Endothelial cell of umbilical vein (primary cell): ENCODE data around the gene VIM. TPM values are rescaled to one million over a fixed set of nuclear protein-coding genes. Genes with fewer than 3 reads are reported as not detected.

ENCODE experiments used
- BruUV-seq: library from RNA; stranded (reverse); fragments of 400-500 nt; replicated peaks from 2 replicates; lab custom pipeline; 2021; lab: Mats Ljungman, UMichigan
- CTCF ChIA-PET: fragments of 300-600, 350-600 bp; sonication (Branson Sonifier 250); formaldehyde crosslinking; loops from one replicate; lab custom pipeline; 2021; ENCODE audit warnings: antibody characterized with exemption, inconsistent platforms; lab: Charles Lee
- POLR2A ChIA-PET: fragments of 300-600, 350-600 bp; sonication (Branson Sonifier 250); formaldehyde crosslinking; loops from one replicate; lab custom pipeline; 2021; ENCODE audit warnings: antibody characterized with exemption, inconsistent platforms; lab: Charles Lee
- DNase-seq: peaks from one replicate; pipeline ENCODE4 v3.0.0-alpha.2; 2011; ENCODE audit warnings: low read depth, low spot score
- FAIRE-seq: peaks from 2 replicates; lab custom pipeline; 2011; peaks lifted over from hg19 to GRCh38; lab: Jason Lieb, UNC
- H2AFZ ChIP-seq: 2 replicates; pipeline ENCODE4 v1.6.0; 2012; ENCODE audit warnings: low read depth, low read length, control low read depth, inconsistent platforms
- H3K27ac ChIP-seq: 2 replicates; pipeline ENCODE4 v1.5.1; 2011; ENCODE audit warnings: low read depth, mild to moderate bottlenecking, control low read depth, low read length, moderate library complexity; ENCODE audit not compliant: insufficient read depth
- H3K27me3 ChIP-seq, 2 experiments: 2 replicates each; pipeline versions ENCODE4 v1.6.0 to v1.6.1; 2011; ENCODE audit warnings: low read length in 2 of 2, mixed read lengths in 1 of 2; ENCODE audit not compliant: control insufficient read depth in 2 of 2, insufficient read depth in 2 of 2
- H3K36me3 ChIP-seq, 2 experiments: 2 replicates in 1 of 2; 3 replicates in 1 of 2; pipeline ENCODE4 v1.5.1; 2011; ENCODE audit warnings: low read length in 2 of 2, mild to moderate bottlenecking in 1 of 2, moderate library complexity in 1 of 2; ENCODE audit not compliant: control insufficient read depth in 2 of 2, insufficient read depth in 2 of 2; ENCODE audit errors: extremely low read depth in 1 of 2
- H3K4me1 ChIP-seq: 3 replicates; pipeline ENCODE4 v1.5.1; 2011; ENCODE audit warnings: mild to moderate bottlenecking, low read length; ENCODE audit not compliant: control insufficient read depth, insufficient read depth; ENCODE audit errors: extremely low read depth
- H3K4me2 ChIP-seq: 2 replicates; pipeline ENCODE4 v1.6.1; 2011; ENCODE audit warnings: low read length, control low read depth, mixed read lengths; ENCODE audit not compliant: insufficient read depth
- H3K4me3 ChIP-seq, 3 experiments: fragments of 200-600 bp in 1 of 3; sonication (generic), shearing (Covaris generic) in 1 of 3; replicated peaks in 1 of 3; 2 replicates each; pipeline ENCODE4 v1.5.1; 2011 to 2016; ENCODE audit warnings: control low read depth in 3 of 3, low read length in 3 of 3, mild to moderate bottlenecking in 2 of 3, inconsistent platforms in 1 of 3, low read depth in 1 of 3, moderate library complexity in 1 of 3; ENCODE audit not compliant: insufficient read depth in 1 of 3
- H3K79me2 ChIP-seq: 2 replicates; pipeline ENCODE4 v1.6.0; 2012; ENCODE audit warnings: low read length, inconsistent platforms; ENCODE audit not compliant: control insufficient read depth, insufficient read depth
- H3K9ac ChIP-seq: replicated peaks from 2 replicates; pipeline ENCODE3; 2011; ENCODE audit warnings: low read length, control low read depth; ENCODE audit not compliant: insufficient read depth; ENCODE audit errors: extremely low read depth
- H3K9me1 ChIP-seq: replicated peaks from 3 replicates; pipeline ENCODE4 v1.6.0; 2011; ENCODE audit warnings: mild to moderate bottlenecking, low read length; ENCODE audit not compliant: control insufficient read depth, insufficient read depth; ENCODE audit errors: extremely low read depth
- H3K9me3 ChIP-seq: replicated peaks from 2 replicates; pipeline ENCODE4 v1.5.1; 2012; ENCODE audit warnings: low read length, inconsistent platforms; ENCODE audit not compliant: control insufficient read depth, insufficient read depth
- H4K20me1 ChIP-seq: replicated peaks from 2 replicates; pipeline ENCODE3; 2011; ENCODE audit warnings: mild to moderate bottlenecking, low read length; ENCODE audit not compliant: control insufficient read depth, insufficient read depth; ENCODE audit errors: extremely low read depth
- FOS ChIP-seq: IDR thresholded peaks from 2 replicates; pipeline ENCODE4 v1.6.1; 2011; ENCODE audit warnings: mild to moderate bottlenecking, low read length, moderate library complexity, borderline replicate concordance; ENCODE audit not compliant: insufficient read depth
- GATA2 ChIP-seq: IDR thresholded peaks from 2 replicates; pipeline ENCODE4 v1.7.0; 2011; ENCODE audit warnings: low read depth, mild to moderate bottlenecking, moderate library complexity, mixed read lengths, low read length; ENCODE audit not compliant: insufficient read length, insufficient read depth
- JUN ChIP-seq: IDR thresholded peaks from 2 replicates; pipeline ENCODE4 v1.6.1; 2011; ENCODE audit warnings: borderline replicate concordance, low read depth; ENCODE audit not compliant: insufficient read length, insufficient read depth
- MAX ChIP-seq: IDR thresholded peaks from 2 replicates; pipeline ENCODE4 v1.6.1; 2011; ENCODE audit not compliant: insufficient read depth, insufficient read length
- MYC ChIP-seq: IDR thresholded peaks from one replicate; pipeline ENCODE4 v1.6.1; 2011; ENCODE audit warnings: mild to moderate bottlenecking, low read depth, low read length
- POLR2A ChIP-seq: IDR thresholded peaks from 2 replicates; pipeline ENCODE4 v1.6.1; 2012; ENCODE audit warnings: low read depth, mild to moderate bottlenecking, control low read depth, low read length
- POLR2AphosphoS5 ChIP-seq: IDR thresholded peaks from 2 replicates; pipeline ENCODE4 v1.6.1; 2012; ENCODE audit warnings: low read depth, mild to moderate bottlenecking, control low read depth, low read length, moderate library complexity; ENCODE audit not compliant: insufficient read depth
- dilution Hi-C: fragments of 300-500 bp; cut with MboI; formaldehyde crosslinking; loops from one replicate; pipeline ENCODE4 v1.15.0; 2019; ENCODE audit warnings: low sequenced_read_pairs; ENCODE audit not compliant: extremely low pct_ligation_motif_present
- intact Hi-C: fragments of 100-400 bp; cut with micrococcal nuclease; formaldehyde crosslinking; loops from one replicate; pipeline ENCODE4 v1.10.0; 2022
- polyA plus RNA-seq, 4 experiments: library from polyadenylated mRNA; depleted of rRNA in 3 of 4; stranded (reverse) in 3 of 4; unstranded in 1 of 4; fragments of >200 nt; gene quantifications; 2 replicates each; pipeline versions ENCODE4 v1.2.1 to v1.2.3, GENCODE V29; 2011 to 2012; ENCODE audit warnings: missing spikeins in 1 of 4
- total RNA-seq: library from RNA; stranded (reverse); gene quantifications from 2 replicates; pipeline ENCODE4 v1.2.3, GENCODE V29; 2021
- TF ChIP-seq, protein P1 (sequence below), 2 donors: IDR thresholded peaks; 1 replicate in 1 of 2; 2 replicates in 1 of 2; pipeline ENCODE4 v1.5.1; 2011; ENCODE audit warnings: low read length in 2 of 2, mild to moderate bottlenecking in 2 of 2, moderate library complexity in 2 of 2, control low read depth in 1 of 2, inconsistent platforms in 1 of 2, low read depth in 1 of 2; ENCODE audit not compliant: insufficient read depth in 1 of 2; ENCODE audit errors: extremely low read depth in 1 of 2

The VIM gene
- total and polyA plus RNA-seq, 2 donors (not counting 3 experiments of a cell fraction or from before 2014, with no cell fraction given), result 5,699 to 5,781 TPM

- H3K4me1 ChIP-seq, result peaks cover 42% of the 10 kb centered on the region
- no peaks in the 10 kb centered on the region for H3K27me3 ChIP-seq
- peaks cover 16 to 45% of the 10 kb centered on the region in 2 experiments for H3K36me3 ChIP-seq
- ChIA-PET CTCF (interaction anchor here (0.9 to 5.8 kb wide), 20 partner anchors 9 to 401 kb away, joined by 3 to 46 read pairs (median 5); partner anchors contain the start of gene TRDMT1), POLR2A (interaction anchor here (0.5 to 3.6 kb wide), 27 partner anchors 8 to 413 kb away, joined by 3 to 33 read pairs (median 4); partner anchors contain the start of genes RSU1 and TRDMT1)
- H3K9ac ChIP-seq, result peak overlapping the region; percentile 89
- DNase-seq, result peak; percentile 67
- H3K9me1 ChIP-seq, result no peaks in the 10 kb centered on the region
- H3K27ac ChIP-seq, result peak overlapping the region; percentile 67
- H3K4me3 ChIP-seq, result peak overlapping the region; percentile 81 to 99 (median 87)
- BruUV-seq, result no TSS peak
- H4K20me1 ChIP-seq, result peaks cover 20% of the 10 kb centered on the region
- no peaks in the 10 kb centered on the region for H3K9me3 ChIP-seq
- TF ChIP-seq MAX (no peak), JUN (no peak), GATA2 (no peak), FOS (no peak), POLR2A (peak; percentile 69), MYC (no peak), POLR2AphosphoS5 (peak; percentile 67)
- TF ChIP-seq, protein P1, sequence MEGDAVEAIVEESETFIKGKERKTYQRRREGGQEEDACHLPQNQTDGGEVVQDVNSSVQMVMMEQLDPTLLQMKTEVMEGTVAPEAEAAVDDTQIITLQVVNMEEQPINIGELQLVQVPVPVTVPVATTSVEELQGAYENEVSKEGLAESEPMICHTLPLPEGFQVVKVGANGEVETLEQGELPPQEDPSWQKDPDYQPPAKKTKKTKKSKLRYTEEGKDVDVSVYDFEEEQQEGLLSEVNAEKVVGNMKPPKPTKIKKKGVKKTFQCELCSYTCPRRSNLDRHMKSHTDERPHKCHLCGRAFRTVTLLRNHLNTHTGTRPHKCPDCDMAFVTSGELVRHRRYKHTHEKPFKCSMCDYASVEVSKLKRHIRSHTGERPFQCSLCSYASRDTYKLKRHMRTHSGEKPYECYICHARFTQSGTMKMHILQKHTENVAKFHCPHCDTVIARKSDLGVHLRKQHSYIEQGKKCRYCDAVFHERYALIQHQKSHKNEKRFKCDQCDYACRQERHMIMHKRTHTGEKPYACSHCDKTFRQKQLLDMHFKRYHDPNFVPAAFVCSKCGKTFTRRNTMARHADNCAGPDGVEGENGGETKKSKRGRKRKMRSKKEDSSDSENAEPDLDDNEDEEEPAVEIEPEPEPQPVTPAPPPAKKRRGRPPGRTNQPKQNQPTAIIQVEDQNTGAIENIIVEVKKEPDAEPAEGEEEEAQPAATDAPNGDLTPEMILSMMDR (IDR thresholded peaks at IDR 0.05; ENCODE audit: extremely low read depth in 1 of 2, insufficient read depth in 1 of 2, low read depth in 1 of 2, low read length in 2 of 2), result no peak
- dilution Hi-C loops (no loop called here), intact Hi-C loops (loop anchor here (1.0 to 2.0 kb wide), 5 partner anchors 115 to 398 kb away; no protein-coding TSS in a partner anchor)
- no peak for FAIRE-seq
- H3K79me2 ChIP-seq, result peaks cover 59% of the 10 kb centered on the region
- peak overlapping the region; percentile 97 for H3K4me2 ChIP-seq
- H2AFZ ChIP-seq, result no peak overlapping the region
These were observed 2.1 kb downstream of the VIM start for GRCh38 chr10:17229967-17230682.
